GM12878 (cell line): ENCODE measurements around the gene AQP7.

Experiments used
- BHLHE40 ChIP-seq, 2 experiments: fragments of 450-650 bp in 1 of 2; IDR thresholded peaks; 2 replicates each; pipeline ENCODE4 v1.6.1; 2011 to 2017; ENCODE audit warnings: low read depth in 2 of 2, borderline replicate concordance in 1 of 2, improper control_type of control experiment in 1 of 2, low read length in 1 of 2, mild to moderate bottlenecking in 1 of 2
- CTCF ChIP-seq, 3 experiments: IDR thresholded peaks in 2 of 3; conservative IDR thresholded peaks in 1 of 3; 2 replicates each; pipeline ENCODE4 v1.5.1; 2011; ENCODE audit warnings: low read depth in 3 of 3, low read length in 3 of 3, mild to moderate bottlenecking in 3 of 3, control low read depth in 2 of 3, moderate library complexity in 2 of 3, inconsistent platforms in 1 of 3, mixed read lengths in 1 of 3; ENCODE audit not compliant: control insufficient read depth in 2 of 3, insufficient read depth in 1 of 3; ENCODE audit errors: extremely low read depth in 1 of 3
- GABPA ChIP-seq: IDR thresholded peaks from 2 replicates; pipeline ENCODE4 v1.6.1; 2014; ENCODE audit warnings: antibody characterized with exemption, low read depth, mild to moderate bottlenecking, inconsistent platforms
- JUND ChIP-seq: IDR thresholded peaks from 2 replicates; pipeline ENCODE4 v1.6.1; 2012; ENCODE audit warnings: low read depth, mild to moderate bottlenecking, low read length, improper control_type of control experiment, moderate library complexity
- MYC ChIP-seq: IDR thresholded peaks from 2 replicates; pipeline ENCODE4 v1.6.1; 2011; ENCODE audit warnings: mild to moderate bottlenecking, low read length, moderate library complexity, inconsistent platforms; ENCODE audit not compliant: insufficient read depth, insufficient replicate concordance, insufficient read length, severe bottlenecking
- NR2C2 ChIP-seq: IDR thresholded peaks from 2 replicates; pipeline ENCODE4 v1.6.1; 2011; ENCODE audit warnings: borderline replicate concordance, low read depth; ENCODE audit not compliant: control insufficient read depth, insufficient read length
- NRF1 ChIP-seq: conservative IDR thresholded peaks from 2 replicates; pipeline ENCODE4 v1.6.1; 2011; ENCODE audit warnings: mild to moderate bottlenecking, low read depth, low read length, improper control_type of control experiment
- PKNOX1 ChIP-seq: fragments of 450-650 bp; IDR thresholded peaks from 2 replicates; pipeline ENCODE4 v1.6.1; 2016; ENCODE audit warnings: mild to moderate bottlenecking
- POLR2A ChIP-seq: IDR thresholded peaks from 2 replicates; pipeline ENCODE4 v1.6.1; 2011; ENCODE audit warnings: low read depth, mild to moderate bottlenecking, low read length
- RB1 ChIP-seq: fragments of 450-650 bp; formaldehyde crosslinking; IDR thresholded peaks from 2 replicates; pipeline ENCODE4 v1.6.1; 2017; ENCODE audit warnings: mild to moderate bottlenecking, borderline replicate concordance
- RUNX3 ChIP-seq: IDR thresholded peaks from 2 replicates; pipeline ENCODE4 v1.6.1; 2012; ENCODE audit warnings: low read length, inconsistent platforms
- SP1 ChIP-seq: IDR thresholded peaks from one replicate; pipeline ENCODE4 v1.6.1; 2011; ENCODE audit warnings: low read depth, low read length
- TAF1 ChIP-seq: IDR thresholded peaks from 2 replicates; pipeline ENCODE4 v1.6.1; 2011; ENCODE audit warnings: mild to moderate bottlenecking, low read depth, low read length, borderline replicate concordance
- TARDBP ChIP-seq: IDR thresholded peaks from 2 replicates; pipeline ENCODE4 v1.6.1; 2016; ENCODE audit warnings: borderline replicate concordance

- TF ChIP-seq CTCF (IDR thresholded peaks at IDR 0.05 in 2 of 3, conservative IDR thresholded peaks at IDR 0.05 in 1 of 3; ENCODE audit: control insufficient read depth in 2 of 3, extremely low read depth in 1 of 3, insufficient read depth in 1 of 3, low read depth in 3 of 3, low read length in 3 of 3) (no peak), JUND (no peak), NR2C2 (no peak), RUNX3 (no peak), BHLHE40 (IDR thresholded peaks at IDR 0.05; ENCODE audit: borderline replicate concordance in 1 of 2, low read depth in 2 of 2, low read length in 1 of 2) (no peak), TARDBP (no peak), GABPA (no peak), POLR2A (no peak), RB1 (no peak), TAF1 (no peak), PKNOX1 (no peak), MYC (no peak), NRF1 (no peak), SP1 (no peak)
Observed at GRCh38 chr9:33438926-33439680, 36.7 kb upstream of the AQP7 start.
